ENCODE data around the gene FAM89B. TPM values are rescaled to one million over a fixed set of nuclear protein-coding genes. Genes with fewer than 3 reads are reported as not detected.
"Not testable (repeated sequence)": the region's sequence is repeated elsewhere in the genome, so short reads cannot be mapped to it uniquely, and the experiment has no call there.

FAM89B gene
- total RNA-seq (2014; rRNA removed; shearing (Covaris generic)) = 6.6 and 11.5 TPM in 2 replicates
- 0.86 and 12.4 TPM in 2 replicates for polyA plus RNA-seq (2014; cell fraction: nucleus; rRNA removed)

GRCh38 chr11:65572356-65573051, at the start of gene FAM89B:
Gene FAM89B (plus strand): TSS chr11:65572538. CDS start chr11:65572670, 132 bp downstream.
- peak; percentile 67 for DNase-seq (ENCODE audit: extremely low read depth, low read depth)

- DNase-seq (ENCODE audit: extremely low read depth, low read depth) = not testable (repeated sequence)
These were observed 49.4 kb upstream of the FAM89B start for GRCh38 chr11:65522718-65523630.

GRCh38 chr11:65523631-65523968, 48.7 kb upstream of the FAM89B start:
- not testable (repeated sequence) for DNase-seq (ENCODE audit: extremely low read depth, low read depth)

GRCh38 chr11:65524014-65524740, 48.2 kb upstream of the FAM89B start:
- DNase-seq (ENCODE audit: extremely low read depth, low read depth) = no peak

- DNase-seq (ENCODE audit: extremely low read depth, low read depth) = peak; percentile 60
These were observed 47.4 kb upstream of the FAM89B start, which contains the start of gene SCYL1 for GRCh38 chr11:65524741-65525545. Gene SCYL1 (plus strand): TSS chr11:65525083. CDS start chr11:65525154, 71 bp downstream.

- DNase-seq (ENCODE audit: extremely low read depth, low read depth) = no peak
These were observed 46.5 kb upstream of the FAM89B start for GRCh38 chr11:65525546-65526480.

- no peak for DNase-seq (ENCODE audit: extremely low read depth, low read depth)
These were observed 45.6 kb upstream of the FAM89B start for GRCh38 chr11:65526744-65527143.

GRCh38 chr11:65528819-65529350, 43.5 kb upstream of the FAM89B start:
- DNase-seq (ENCODE audit: extremely low read depth, low read depth) = no peak

GRCh38 chr11:65529475-65530156, 42.7 kb upstream of the FAM89B start:
- DNase-seq (ENCODE audit: extremely low read depth, low read depth) = no peak

- DNase-seq (ENCODE audit: extremely low read depth, low read depth) = no peak
These were observed 42.2 kb upstream of the FAM89B start for GRCh38 chr11:65530157-65530496.

- no peak for DNase-seq (ENCODE audit: extremely low read depth, low read depth)
These were observed 39.8 kb upstream of the FAM89B start for GRCh38 chr11:65532388-65533064.

- DNase-seq (ENCODE audit: extremely low read depth, low read depth) = no peak
These were observed 37.2 kb upstream of the FAM89B start for GRCh38 chr11:65535102-65535501.

- DNase-seq (ENCODE audit: extremely low read depth, low read depth) = no peak
These were observed 35.7 kb upstream of the FAM89B start for GRCh38 chr11:65536412-65537295.

GRCh38 chr11:65537296-65537597, 35.1 kb upstream of the FAM89B start:
- DNase-seq (ENCODE audit: extremely low read depth, low read depth) = no peak

- DNase-seq (ENCODE audit: extremely low read depth, low read depth) = no peak
These were observed 34.6 kb upstream of the FAM89B start for GRCh38 chr11:65537620-65538231.

GRCh38 chr11:65538232-65538914, 34.0 kb upstream of the FAM89B start:
- no peak for DNase-seq (ENCODE audit: extremely low read depth, low read depth)
